ENCODE measurements around the gene BBIP1.

- TF ChIP-seq CTCF (IDR thresholded peaks at IDR 0.05; ENCODE audit: low read depth, low read length, poor library complexity, severe bottlenecking) (no peak), EZH2phosphoT487 (IDR thresholded peaks at IDR 0.05; ENCODE audit: borderline replicate concordance, low read length) (no peak)
Measured at GRCh38 chr10:110873951-110874350, 45.0 kb downstream of the BBIP1 start.
